CD4-positive, alpha-beta T cell treated with Interferon alpha-2 for 1 hour (primary cell): ENCODE results near the gene ZNF22.

ENCODE experiments used
- DNase-seq, 2 donors: peaks; one replicate each; pipeline ENCODE4 v3.0.0-alpha.2; 2020 to 2022

The ZNF22 gene

GRCh38 chr10:45035673-45036072 is 35.0 kb downstream of the ZNF22 start:
- DNase-seq, result no peak

GRCh38 chr10:45040921-45041542 is 40.3 kb downstream of the ZNF22 start:
- no peak for DNase-seq

- no peak for DNase-seq
These were observed 43.6 kb downstream of the ZNF22 start for GRCh38 chr10:45044290-45044689.

GRCh38 chr10:45050551-45051235 is 50.0 kb downstream of the ZNF22 start:
- no peak for DNase-seq

- no peak for DNase-seq
These were observed 52.0 kb downstream of the ZNF22 start for GRCh38 chr10:45052700-45053099.

- no peak for DNase-seq
These were observed 52.9 kb downstream of the ZNF22 start for GRCh38 chr10:45053569-45054100.
